ENCODE results near the gene VAPB. TPM values are rescaled to one million over a fixed set of nuclear protein-coding genes. Genes with fewer than 3 reads are reported as not detected.

The VAPB gene
- total and polyA plus RNA-seq, 9 donors: 20.7 to 56.6 (median 47.1) TPM

- DNase-seq: no peak
- Histone ChIP-seq H3K36me3 (ENCODE audit: control insufficient read depth, insufficient read depth, low read length) (peaks cover 14% of the 10 kb centered on the region), H3K27me3 (ENCODE audit: control insufficient read depth, insufficient read depth, low read length) (no peaks in the 10 kb centered on the region), H3K27ac (ENCODE audit: low read length) (no peak overlapping the region), H3K4me1 (ENCODE audit: control insufficient read depth, insufficient read depth, low read length) (peaks cover 6% of the 10 kb centered on the region), H3K9me3 (replicated peaks; ENCODE audit: control insufficient read depth, low read depth, low read length) (peaks cover 5% of the 10 kb centered on the region), H3K4me3 (ENCODE audit: low read length) (no peak overlapping the region)
- WGBS (ENCODE audit: insufficient coverage): 84% methylated on average over 2 of the region's 3 CpGs
Measured at GRCh38 chr20:58432186-58432954, 43.3 kb downstream of the VAPB start.

- 96% methylated on average over 2 of the region's 2 CpGs for WGBS (ENCODE audit: insufficient coverage)
- no peak overlapping the region for H3K27ac ChIP-seq (ENCODE audit: low read length)
Measured at GRCh38 chr20:58433029-58433647, 44.1 kb downstream of the VAPB start.

DNA sequence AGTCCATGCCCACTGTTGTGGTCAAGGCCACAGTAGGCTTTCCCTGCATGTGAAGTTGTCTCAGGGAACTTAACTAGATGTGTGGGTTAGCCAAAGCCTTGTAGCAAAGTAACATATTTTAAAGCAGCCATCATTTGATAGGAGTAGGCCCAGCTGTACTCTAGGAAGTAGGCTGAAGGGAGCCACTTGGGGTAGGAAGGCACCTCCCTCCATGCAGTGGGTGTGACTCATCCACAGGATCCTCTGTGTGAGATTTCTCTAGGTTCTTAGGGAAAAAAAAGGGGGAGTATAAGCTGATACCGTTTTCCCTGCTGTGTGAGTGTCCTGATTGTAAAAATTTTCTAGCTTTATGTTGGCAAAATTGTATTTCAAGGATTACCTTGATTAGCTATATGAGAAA lies 44.7 kb downstream of the VAPB start:
- Histone ChIP-seq H3K9me3 (replicated peaks; ENCODE audit: control insufficient read depth, low read depth, low read length) (peaks cover 1% of the 10 kb centered on the region), H3K27me3 (ENCODE audit: control insufficient read depth, insufficient read depth, low read length) (no peaks in the 10 kb centered on the region), H3K4me1 (ENCODE audit: control insufficient read depth, insufficient read depth, low read length) (peaks cover 6% of the 10 kb centered on the region), H3K27ac (ENCODE audit: low read length) (no peak overlapping the region), H3K36me3 (ENCODE audit: control insufficient read depth, insufficient read depth, low read length) (peaks cover 19% of the 10 kb centered on the region), H3K4me3 (ENCODE audit: low read length) (no peak overlapping the region)
- no CpG with 5 or more reads among the region's 1 CpG for WGBS (ENCODE audit: insufficient coverage)
- DNase-seq: no peak

More at GRCh38 chr20:58433029-58433647, 44.1 kb downstream of the VAPB start:
- Histone ChIP-seq H3K36me3 (ENCODE audit: control insufficient read depth, insufficient read depth, low read length) (peaks cover 18% of the 10 kb centered on the region), H3K4me1 (ENCODE audit: control insufficient read depth, insufficient read depth, low read length) (peaks cover 6% of the 10 kb centered on the region), H3K9me3 (replicated peaks; ENCODE audit: control insufficient read depth, low read depth, low read length) (peaks cover 5% of the 10 kb centered on the region), H3K4me3 (ENCODE audit: low read length) (no peak overlapping the region), H3K27me3 (ENCODE audit: control insufficient read depth, insufficient read depth, low read length) (no peaks in the 10 kb centered on the region)
- DNase-seq: no peak

- Histone ChIP-seq H3K27me3 (ENCODE audit: control insufficient read depth, insufficient read depth, low read length) (no peaks in the 10 kb centered on the region), H3K27ac (ENCODE audit: low read length) (no peak overlapping the region), H3K36me3 (ENCODE audit: control insufficient read depth, insufficient read depth, low read length) (peaks cover 15% of the 10 kb centered on the region), H3K4me1 (ENCODE audit: control insufficient read depth, insufficient read depth, low read length) (peaks cover 7% of the 10 kb centered on the region), H3K9me3 (replicated peaks; ENCODE audit: control insufficient read depth, low read depth, low read length) (no peaks in the 10 kb centered on the region), H3K4me3 (ENCODE audit: low read length) (no peak overlapping the region)
- no peak for DNase-seq
- WGBS (ENCODE audit: insufficient coverage): 80% methylated on average over 1 of the region's 5 CpGs
Measured at GRCh38 chr20:58434326-58434725, 45.3 kb downstream of the VAPB start.

- WGBS (ENCODE audit: insufficient coverage): 92% methylated on average over 2 of the region's 6 CpGs
- Histone ChIP-seq H3K36me3 (ENCODE audit: control insufficient read depth, insufficient read depth, low read length) (peaks cover 13% of the 10 kb centered on the region), H3K27ac (ENCODE audit: low read length) (no peak overlapping the region)
Measured at GRCh38 chr20:58435237-58435636, 46.2 kb downstream of the VAPB start.

GRCh38 chr20:58436868-58437645 lies 48.0 kb downstream of the VAPB start:
- Histone ChIP-seq H3K27me3 (ENCODE audit: control insufficient read depth, insufficient read depth, low read length) (no peaks in the 10 kb centered on the region), H3K4me3 (ENCODE audit: low read length) (no peak overlapping the region), H3K36me3 (ENCODE audit: control insufficient read depth, insufficient read depth, low read length) (peaks cover 13% of the 10 kb centered on the region), H3K9me3 (replicated peaks; ENCODE audit: control insufficient read depth, low read depth, low read length) (no peaks in the 10 kb centered on the region), H3K27ac (ENCODE audit: low read length) (no peak overlapping the region), H3K4me1 (ENCODE audit: control insufficient read depth, insufficient read depth, low read length) (peaks cover 9% of the 10 kb centered on the region)
- DNase-seq: no peak
- WGBS (ENCODE audit: insufficient coverage): 100% methylated on average over 2 of the region's 5 CpGs

More at GRCh38 chr20:58435237-58435636, 46.2 kb downstream of the VAPB start:
- Histone ChIP-seq H3K4me3 (ENCODE audit: low read length) (no peak overlapping the region), H3K27me3 (ENCODE audit: control insufficient read depth, insufficient read depth, low read length) (no peaks in the 10 kb centered on the region), H3K9me3 (replicated peaks; ENCODE audit: control insufficient read depth, low read depth, low read length) (no peaks in the 10 kb centered on the region), H3K4me1 (ENCODE audit: control insufficient read depth, insufficient read depth, low read length) (peaks cover 11% of the 10 kb centered on the region)
- no peak for DNase-seq

GRCh38 chr20:58438970-58439808 lies 50.2 kb downstream of the VAPB start:
- 45% methylated on average over 2 of the region's 5 CpGs for WGBS (ENCODE audit: insufficient coverage)
- Histone ChIP-seq H3K9me3 (replicated peaks; ENCODE audit: control insufficient read depth, low read depth, low read length) (no peaks in the 10 kb centered on the region), H3K27ac (ENCODE audit: low read length) (no peak overlapping the region), H3K36me3 (ENCODE audit: control insufficient read depth, insufficient read depth, low read length) (peaks cover 21% of the 10 kb centered on the region), H3K27me3 (ENCODE audit: control insufficient read depth, insufficient read depth, low read length) (no peaks in the 10 kb centered on the region), H3K4me1 (ENCODE audit: control insufficient read depth, insufficient read depth, low read length) (peaks cover 7% of the 10 kb centered on the region), H3K4me3 (ENCODE audit: low read length) (no peak overlapping the region)
- DNase-seq: no peak

- no peaks in the 10 kb centered on the region for H3K27me3 ChIP-seq (ENCODE audit: control insufficient read depth, insufficient read depth, low read length)
- no peak overlapping the region for H3K27ac ChIP-seq (ENCODE audit: low read length)
- peaks cover 29% of the 10 kb centered on the region for H3K36me3 ChIP-seq (ENCODE audit: control insufficient read depth, insufficient read depth, low read length)
- peaks cover 7% of the 10 kb centered on the region for H3K4me1 ChIP-seq (ENCODE audit: control insufficient read depth, insufficient read depth, low read length)
- 20% methylated on average over 1 of the region's 5 CpGs for WGBS (ENCODE audit: insufficient coverage)
- peak; percentile 67 for DNase-seq
- H3K4me3 ChIP-seq (ENCODE audit: low read length): no peak overlapping the region
- H3K9me3 ChIP-seq (replicated peaks; ENCODE audit: control insufficient read depth, low read depth, low read length): no peaks in the 10 kb centered on the region
Measured at GRCh38 chr20:58440021-58440767, 51.2 kb downstream of the VAPB start.

GRCh38 chr20:58441723-58442122 lies 52.7 kb downstream of the VAPB start:
- H3K9me3 ChIP-seq (replicated peaks; ENCODE audit: control insufficient read depth, low read depth, low read length): no peaks in the 10 kb centered on the region
- peaks cover 42% of the 10 kb centered on the region for H3K36me3 ChIP-seq (ENCODE audit: control insufficient read depth, insufficient read depth, low read length)
- H3K4me3 ChIP-seq (ENCODE audit: low read length): no peak overlapping the region
- no peak for DNase-seq
- H3K4me1 ChIP-seq (ENCODE audit: control insufficient read depth, insufficient read depth, low read length): peaks cover 7% of the 10 kb centered on the region
- no peaks in the 10 kb centered on the region for H3K27me3 ChIP-seq (ENCODE audit: control insufficient read depth, insufficient read depth, low read length)
- H3K27ac ChIP-seq (ENCODE audit: low read length): no peak overlapping the region
